Panc1 (cell line): ENCODE measurements around the gene G2E3. TPM values are rescaled to one million over a fixed set of nuclear protein-coding genes. Genes with fewer than 3 reads are reported as not detected.

ENCODE experiments used
- ATAC-seq: fragments of 200-7000 bp; cut with Tn5 transposase; 2 replicates; pipeline ENCODE4 v1.9.1; 2020; ENCODE audit warnings: mild to moderate bottlenecking, moderate library complexity
- BruUV-seq: library from RNA; stranded (reverse); fragments of 400-500 nt; replicated peaks from 2 replicates; lab custom pipeline; 2021; lab: Mats Ljungman, UMichigan
- CTCF ChIA-PET: fragments of 300-600 bp; sonication (Branson Sonifier 250); formaldehyde crosslinking; loops from one replicate; lab custom pipeline; 2022; ENCODE audit warnings: antibody characterized with exemption; lab: Charles Lee
- POLR2A ChIA-PET: fragments of 300-600 bp; sonication (Branson Sonifier 250); formaldehyde crosslinking; loops from one replicate; lab custom pipeline; 2022; ENCODE audit warnings: antibody characterized with exemption; lab: Charles Lee
- DNase-seq: peaks from one replicate; pipeline ENCODE4 v3.0.0-alpha.2; 2010; ENCODE audit warnings: low read depth, low spot score
- H3K27ac ChIP-seq: 2 replicates; pipeline ENCODE4 v1.5.1; 2011; ENCODE audit warnings: mild to moderate bottlenecking, low read length, inconsistent platforms
- H3K27me3 ChIP-seq: fragments of 200-500 bp; sonication (Bioruptor generic); 2 replicates; pipeline ENCODE4 v1.6.0; 2014; ENCODE audit warnings: low read length, inconsistent platforms; ENCODE audit not compliant: control insufficient read depth, insufficient read depth
- H3K36me3 ChIP-seq: fragments of 200-500 bp; sonication (Bioruptor generic); 2 replicates; pipeline ENCODE4 v1.5.1; 2014; ENCODE audit warnings: inconsistent platforms, mild to moderate bottlenecking, low read length, moderate library complexity; ENCODE audit not compliant: control insufficient read depth, insufficient read depth
- H3K4me1 ChIP-seq: 2 replicates; pipeline ENCODE4 v1.5.1; 2011; ENCODE audit warnings: inconsistent platforms, mild to moderate bottlenecking, low read length, moderate library complexity; ENCODE audit not compliant: control insufficient read depth, insufficient read depth
- H3K4me3 ChIP-seq, 2 experiments: 2 replicates each; pipeline ENCODE4 v1.5.1; 2011 to 2012; ENCODE audit warnings: low read depth in 2 of 2, low read length in 2 of 2, mild to moderate bottlenecking in 2 of 2, inconsistent platforms in 1 of 2, moderate library complexity in 1 of 2
- H3K9me3 ChIP-seq: fragments of 200-500 bp; sonication (Bioruptor generic); 2 replicates; pipeline ENCODE4 v1.5.1; 2014; ENCODE audit warnings: low read depth, mild to moderate bottlenecking, inconsistent platforms, low read length, moderate library complexity; ENCODE audit not compliant: control insufficient read depth, insufficient read depth
- CTCF ChIP-seq: fragments of 450-650 bp; IDR thresholded peaks from 2 replicates; pipeline ENCODE4 v1.5.1; 2017; ENCODE audit warnings: mild to moderate bottlenecking
- POLR2AphosphoS5 ChIP-seq: IDR thresholded peaks from 2 replicates; pipeline ENCODE4 v1.6.1; 2012; ENCODE audit warnings: mild to moderate bottlenecking, low read depth, low read length, moderate library complexity
- REST ChIP-seq, 2 experiments: IDR thresholded peaks; 2 replicates each; pipeline ENCODE4 v1.6.1; 2011 to 2012; ENCODE audit warnings: low read depth in 2 of 2, control low read depth in 1 of 2, low read length in 1 of 2, mild to moderate bottlenecking in 1 of 2, moderate library complexity in 1 of 2; ENCODE audit not compliant: insufficient read depth in 1 of 2
- SIN3A ChIP-seq: IDR thresholded peaks from 2 replicates; pipeline ENCODE4 v1.6.1; 2012; ENCODE audit warnings: low read depth, mild to moderate bottlenecking, low read length, moderate library complexity, borderline replicate concordance; ENCODE audit not compliant: insufficient read depth
- in situ Hi-C: cut with HindIII; loops from 2 replicates; pipeline ENCODE4 v1.10.0; 2016; ENCODE audit warnings: low sequenced_read_pairs, low pct_unique_long_range_greater_than_20kb
- intact Hi-C: fragments of 100-400 bp; cut with micrococcal nuclease; formaldehyde crosslinking; loops from one replicate; pipeline ENCODE4 v1.10.0; 2022; ENCODE audit not compliant: unreplicated experiment
- total RNA-seq: library from RNA; stranded (reverse); gene quantifications from one replicate; pipeline ENCODE4 v1.2.1, GENCODE V29; 2021; ENCODE audit not compliant: unreplicated experiment

G2E3 gene
- total RNA-seq, 1 experiment from 2014 or later = 27.5 TPM

- Histone ChIP-seq H3K4me1 (peaks cover 3% of the 10 kb centered on the region; the same call in 1 of the 2 replicates), H3K36me3 (peaks cover 7% of the 10 kb centered on the region), H3K27ac (peak within 1 kb of the TSS; percentile 95), H3K27me3 (no peaks in the 10 kb centered on the region), H3K9me3 (no peaks in the 10 kb centered on the region), H3K4me3 (peak within 1 kb of the TSS; percentile 97 to 98)
- DNase-seq = peak; percentile 63
- ChIA-PET POLR2A (interaction anchor here (0.9 kb wide), 1 partner anchor 18 kb away, joined by 3 read pairs; no protein-coding TSS in a partner anchor), CTCF (interaction anchor here (0.5 kb wide), 1 partner anchor 480 kb away, joined by 12 read pairs; no protein-coding TSS in a partner anchor)
- TF ChIP-seq SIN3A (no peak), POLR2AphosphoS5 (peak; percentile 91), REST (IDR thresholded peaks at IDR 0.05; ENCODE audit: insufficient read depth in 1 of 2, low read depth in 2 of 2, low read length in 1 of 2) (no peak)
- intact Hi-C loops (no loop called here), in situ Hi-C loops (no loop called here)
- ATAC-seq = peak; percentile 99
- BruUV-seq = no TSS peak
These were observed 63.2 kb downstream of the G2E3 start, which contains the start of gene SCFD1 for GRCh38 chr14:30621940-30622830. Gene SCFD1 (plus strand): TSS chr14:30622319. CDS start chr14:30622339, 20 bp downstream.

- no TSS peak for BruUV-seq
These were observed 64.6 kb downstream of the G2E3 start for GRCh38 chr14:30623412-30624131.

More at GRCh38 chr14:30623412-30624131, 64.6 kb downstream of the G2E3 start:
- no peak for DNase-seq
- Histone ChIP-seq H3K27me3 (no peaks in the 10 kb centered on the region), H3K4me3 (peak overlapping the region in 1 of 2 experiments; percentile 98; a peak in 3 of 4 replicates), H3K36me3 (peaks cover 7% of the 10 kb centered on the region), H3K27ac (peak overlapping the region; percentile 95; the same call in 1 of the 2 replicates), H3K9me3 (no peaks in the 10 kb centered on the region), H3K4me1 (peaks cover 3% of the 10 kb centered on the region; the same call in 1 of the 2 replicates)
- intact Hi-C loops = no loop called here
- CTCF ChIA-PET = no interaction called here
- POLR2A ChIA-PET = interaction anchor here (0.6 kb wide), 1 partner anchor 699 kb away, joined by 11 read pairs; no protein-coding TSS in a partner anchor
- ATAC-seq = no peak
- no peak for TF ChIP-seq CTCF
- in situ Hi-C loops = no loop called here
